ENCODE results near the gene ZKSCAN8. TPM values are rescaled to one million over a fixed set of nuclear protein-coding genes. Genes with fewer than 3 reads are reported as not detected.

Gene ZKSCAN8
- total and polyA plus RNA-seq, 2 donors (not counting 3 experiments of a cell fraction or from before 2014, with no cell fraction given): 9.4 to 19.7 TPM

DNA sequence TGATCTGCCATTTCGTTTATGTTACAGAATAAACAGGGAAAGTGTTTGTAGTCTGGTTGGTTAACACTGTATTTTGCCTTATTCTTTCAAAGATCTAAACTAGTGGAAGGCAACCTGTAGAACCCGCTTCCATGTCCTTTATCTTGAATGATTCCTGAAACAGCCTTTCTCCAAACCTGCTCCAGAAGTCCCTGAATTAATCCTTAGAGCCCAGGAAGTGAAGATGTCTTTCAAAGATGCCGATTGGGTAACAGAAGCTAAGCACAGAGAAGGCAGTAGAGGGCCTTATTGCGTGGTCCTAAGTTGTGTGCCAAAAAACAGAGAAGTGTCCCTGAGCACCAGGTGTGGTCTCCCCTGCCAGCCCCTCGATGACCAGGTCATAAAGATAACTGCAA is 36.4 kb upstream of the ZKSCAN8 start:
- Histone ChIP-seq H3K27ac (ENCODE audit: insufficient read depth, low read depth, low read length) (no peak overlapping the region), H3K4me2 (ENCODE audit: insufficient read depth, low read length) (peak overlapping the region; percentile 88), H4K20me1 (replicated peaks; ENCODE audit: control insufficient read depth, extremely low read depth, insufficient read depth, low read length) (no peaks in the 10 kb centered on the region), H3K9me3 (replicated peaks; ENCODE audit: control insufficient read depth, insufficient read depth, low read length) (no peaks in the 10 kb centered on the region), H3K9ac (replicated peaks; ENCODE audit: extremely low read depth, insufficient read depth, low read length) (peak overlapping the region; percentile 28), H3K4me3 (replicated peaks in 1 of 3; ENCODE audit: insufficient read depth in 1 of 3, low read depth in 1 of 3, low read length in 3 of 3) (peak overlapping the region; percentile 47 to 72 (median 70)), H3K27me3 (ENCODE audit: control insufficient read depth in 2 of 2, insufficient read depth in 2 of 2, low read length in 2 of 2) (peaks cover 2 to 3% of the 10 kb centered on the region in 2 experiments), H3K4me1 (ENCODE audit: control insufficient read depth, extremely low read depth, insufficient read depth, low read length) (peaks cover 6% of the 10 kb centered on the region), H3K9me1 (replicated peaks; ENCODE audit: control insufficient read depth, extremely low read depth, insufficient read depth, low read length) (no peaks in the 10 kb centered on the region), H3K79me2 (ENCODE audit: control insufficient read depth, insufficient read depth, low read length) (no peaks in the 10 kb centered on the region), H3K36me3 (ENCODE audit: control insufficient read depth in 2 of 2, extremely low read depth in 1 of 2, insufficient read depth in 2 of 2, low read length in 2 of 2) (no peaks in the 10 kb centered on the region), H2AFZ (ENCODE audit: low read depth, low read length) (peak overlapping the region; percentile 98)
- dilution Hi-C loops (cut with MboI; ENCODE audit: extremely low pct_ligation_motif_present, low sequenced_read_pairs) (no loop called here), intact Hi-C loops (cut with micrococcal nuclease) (no loop called here)
- ChIA-PET CTCF (interaction anchor here (0.7 to 1.4 kb wide), 11 partner anchors 11 to 278 kb away, joined by 3 to 9 read pairs (median 5); partner anchors contain the start of genes ZKSCAN8, ZNF165 and ZSCAN16), POLR2A (interaction anchor here (0.7 kb wide), 2 partner anchors 36 to 958 kb away, joined by 3 read pairs; partner anchors contain the start of gene ZKSCAN8)
- FAIRE-seq (no peak), DNase-seq (ENCODE audit: low read depth, low spot score) (no peak)
- TF ChIP-seq POLR2AphosphoS5 (IDR thresholded peaks at IDR 0.05; ENCODE audit: insufficient read depth, low read depth, low read length) (no peak), GATA2 (IDR thresholded peaks at IDR 0.05; ENCODE audit: insufficient read depth, insufficient read length, low read depth, low read length) (no peak), FOS (IDR thresholded peaks at IDR 0.05; ENCODE audit: borderline replicate concordance, insufficient read depth, low read length) (no peak), MAX (IDR thresholded peaks at IDR 0.05; ENCODE audit: insufficient read depth, insufficient read length) (no peak), EZH2 (IDR thresholded peaks at IDR 0.05; ENCODE audit: borderline replicate concordance, low read depth, low read length, severe bottlenecking) (no peak), JUN (IDR thresholded peaks at IDR 0.05; ENCODE audit: borderline replicate concordance, insufficient read depth, insufficient read length, low read depth) (no peak), POLR2A (IDR thresholded peaks at IDR 0.05; ENCODE audit: low read depth, low read length) (no peak), CTCF (IDR thresholded peaks at IDR 0.05; ENCODE audit: extremely low read depth in 1 of 2, insufficient read depth in 1 of 2, low read depth in 1 of 2, low read length in 2 of 2) (no peak), MYC (IDR thresholded peaks at IDR 0.05; ENCODE audit: low read depth, low read length) (no peak)
- no TSS peak for BruUV-seq (replicated peaks)

All from endothelial cell of umbilical vein (primary cell).